Mononuclear cell (primary cell): Measurements from ENCODE around the gene SBF2. TPM values are rescaled to one million over a fixed set of nuclear protein-coding genes. Genes with fewer than 3 reads are reported as not detected.
"Not testable (repeated sequence)": the region's sequence is repeated elsewhere in the genome, so short reads cannot be mapped to it uniquely, and the experiment has no call there.

Experiments
- H3K27me3 ChIP-seq: 2 replicates; pipeline ENCODE4 v1.6.0; 2011; ENCODE audit warnings: low read length, control low read depth; ENCODE audit not compliant: insufficient read depth
- H3K4me1 ChIP-seq: 2 replicates; pipeline ENCODE4 v1.5.1; 2011; ENCODE audit warnings: mild to moderate bottlenecking, low read length, control low read depth; ENCODE audit not compliant: insufficient read depth
- H3K4me3 ChIP-seq: 2 replicates; pipeline ENCODE4 v1.5.1; 2011; ENCODE audit warnings: mild to moderate bottlenecking, low read length, moderate library complexity
- H3K9me3 ChIP-seq: 2 replicates; pipeline ENCODE4 v1.5.1; 2011; ENCODE audit warnings: low read depth, mild to moderate bottlenecking, control low read depth, low read length
- total RNA-seq: library from RNA; depleted of rRNA; stranded (reverse); fragments of >200 nt; gene quantifications from one replicate; pipeline ENCODE4 v1.2.3, GENCODE V29; 2012

SBF2 gene
- total RNA-seq, 1 donor: 35.1 TPM

- Histone ChIP-seq H3K4me3 (no peak overlapping the region), H3K9me3 (no peaks in the 10 kb centered on the region), H3K27me3 (no peaks in the 10 kb centered on the region), H3K4me1 (no peaks in the 10 kb centered on the region)
Observed at GRCh38 chr11:9969068-9969467, 325.0 kb downstream of the SBF2 start.

- no peaks in the 10 kb centered on the region for H3K9me3 ChIP-seq
- H3K27me3 ChIP-seq: no peaks in the 10 kb centered on the region
- no peak overlapping the region for H3K4me3 ChIP-seq
Observed at GRCh38 chr11:9962722-9963121, 331.3 kb downstream of the SBF2 start.

GRCh38 chr11:9957072-9957471, 336.9 kb downstream of the SBF2 start:
- Histone ChIP-seq H3K27me3 (no peaks in the 10 kb centered on the region), H3K4me3 (no peak overlapping the region), H3K9me3 (no peaks in the 10 kb centered on the region), H3K4me1 (no peaks in the 10 kb centered on the region)

More at GRCh38 chr11:9962722-9963121, 331.3 kb downstream of the SBF2 start:
- H3K4me1 ChIP-seq: no peaks in the 10 kb centered on the region

- no peaks in the 10 kb centered on the region for H3K4me1 ChIP-seq
- H3K9me3 ChIP-seq: no peaks in the 10 kb centered on the region
- H3K27me3 ChIP-seq: no peaks in the 10 kb centered on the region
- H3K4me3 ChIP-seq: no peak overlapping the region
Observed at GRCh38 chr11:9956483-9956882, 337.5 kb downstream of the SBF2 start.

- Histone ChIP-seq H3K4me1 (no peaks in the 10 kb centered on the region), H3K9me3 (no peaks in the 10 kb centered on the region), H3K27me3 (no peaks in the 10 kb centered on the region), H3K4me3 (no peak overlapping the region)
Observed at GRCh38 chr11:9955391-9955790, 338.6 kb downstream of the SBF2 start.

- H3K27me3 ChIP-seq: no peaks in the 10 kb centered on the region
- H3K4me3 ChIP-seq: no peak overlapping the region
Observed at GRCh38 chr11:9953994-9954626, 339.9 kb downstream of the SBF2 start.

GRCh38 chr11:9952511-9953196, 341.4 kb downstream of the SBF2 start:
- no peak overlapping the region for H3K4me3 ChIP-seq

More at GRCh38 chr11:9953994-9954626, 339.9 kb downstream of the SBF2 start:
- H3K4me1 ChIP-seq: no peaks in the 10 kb centered on the region
- no peaks in the 10 kb centered on the region for H3K9me3 ChIP-seq

GRCh38 chr11:9951807-9952206, 342.2 kb downstream of the SBF2 start:
- no peaks in the 10 kb centered on the region for H3K9me3 ChIP-seq
- no peaks in the 10 kb centered on the region for H3K27me3 ChIP-seq
- H3K4me3 ChIP-seq: no peak overlapping the region
- no peaks in the 10 kb centered on the region for H3K4me1 ChIP-seq

More at GRCh38 chr11:9952511-9953196, 341.4 kb downstream of the SBF2 start:
- Histone ChIP-seq H3K9me3 (no peaks in the 10 kb centered on the region), H3K4me1 (no peaks in the 10 kb centered on the region), H3K27me3 (no peaks in the 10 kb centered on the region)

- no peaks in the 10 kb centered on the region for H3K9me3 ChIP-seq
- no peaks in the 10 kb centered on the region for H3K27me3 ChIP-seq
- no peak overlapping the region for H3K4me3 ChIP-seq
- no peaks in the 10 kb centered on the region for H3K4me1 ChIP-seq
Observed at GRCh38 chr11:9950462-9950861, 343.6 kb downstream of the SBF2 start.

- H3K9me3 ChIP-seq: no peaks in the 10 kb centered on the region
Observed at GRCh38 chr11:9947231-9947864, 346.7 kb downstream of the SBF2 start.

GRCh38 chr11:9945680-9946079, 348.3 kb downstream of the SBF2 start:
- H3K4me3 ChIP-seq, H3K9me3 ChIP-seq, H3K27me3 ChIP-seq, H3K4me1 ChIP-seq: not testable (repeated sequence)

More at GRCh38 chr11:9947231-9947864, 346.7 kb downstream of the SBF2 start:
- H3K27me3 ChIP-seq: no peaks in the 10 kb centered on the region
- H3K4me3 ChIP-seq: no peak overlapping the region
- no peaks in the 10 kb centered on the region for H3K4me1 ChIP-seq

GRCh38 chr11:9943386-9944110, 350.5 kb downstream of the SBF2 start:
- no peak overlapping the region for H3K4me3 ChIP-seq
- no peaks in the 10 kb centered on the region for H3K4me1 ChIP-seq
- no peaks in the 10 kb centered on the region for H3K9me3 ChIP-seq
- no peaks in the 10 kb centered on the region for H3K27me3 ChIP-seq

- Histone ChIP-seq H3K27me3 (no peaks in the 10 kb centered on the region), H3K9me3 (no peaks in the 10 kb centered on the region), H3K4me3 (no peak overlapping the region), H3K4me1 (no peaks in the 10 kb centered on the region)
Observed at GRCh38 chr11:9941991-9942390, 352.0 kb downstream of the SBF2 start.

- not testable (repeated sequence) for H3K27me3 ChIP-seq, H3K9me3 ChIP-seq, H3K4me1 ChIP-seq, H3K4me3 ChIP-seq
Observed at GRCh38 chr11:9939150-9939549, 354.9 kb downstream of the SBF2 start.

- no peaks in the 10 kb centered on the region for H3K9me3 ChIP-seq
- no peaks in the 10 kb centered on the region for H3K4me1 ChIP-seq
- H3K27me3 ChIP-seq: no peaks in the 10 kb centered on the region
- no peak overlapping the region for H3K4me3 ChIP-seq
Observed at GRCh38 chr11:9936754-9937153, 357.3 kb downstream of the SBF2 start.
